Mesendoderm (in vitro differentiated cells): ENCODE results near the gene RERE.

Experiments used
- DNase-seq: peaks from one replicate; pipeline ENCODE4 v3.0.0; 2013
- H2AK5ac ChIP-seq: 2 replicates; pipeline ENCODE4 v1.6.1; 2013; ENCODE audit warnings: low read length, inconsistent platforms
- H2BK120ac ChIP-seq: 2 replicates; pipeline ENCODE4 v1.6.1; 2013; ENCODE audit warnings: low read depth, mild to moderate bottlenecking, low read length, moderate library complexity, mixed read lengths
- H2BK15ac ChIP-seq: replicated peaks from 2 replicates; pipeline ENCODE4 v1.6.1; 2013; ENCODE audit warnings: low read depth, mild to moderate bottlenecking, moderate library complexity
- H2BK5ac ChIP-seq: 2 replicates; pipeline ENCODE4 v1.6.1; 2013; ENCODE audit warnings: low read length, inconsistent platforms
- H3K18ac ChIP-seq: 2 replicates; pipeline ENCODE4 v1.6.1; 2013; ENCODE audit warnings: mild to moderate bottlenecking, low read length, mixed read lengths
- H3K23ac ChIP-seq: one replicate; pipeline ENCODE4 v1.6.1; 2013; ENCODE audit warnings: low read length
- H3K27ac ChIP-seq: 2 replicates; pipeline ENCODE4 v1.5.1; 2013; ENCODE audit warnings: low read depth, mild to moderate bottlenecking, inconsistent platforms, low read length, moderate library complexity
- H3K27me3 ChIP-seq: 2 replicates; pipeline ENCODE4 v1.6.1; 2013; ENCODE audit warnings: low read length, control low read depth, mild to moderate bottlenecking, inconsistent platforms; ENCODE audit not compliant: insufficient read depth, poor library complexity
- H3K36me3 ChIP-seq: 2 replicates; pipeline ENCODE4 v1.6.1; 2013; ENCODE audit warnings: low read length, inconsistent platforms; ENCODE audit not compliant: control insufficient read depth, insufficient read depth
- H3K4ac ChIP-seq: one replicate; pipeline ENCODE4 v1.6.1; 2013; ENCODE audit warnings: low read depth, mild to moderate bottlenecking, low read length, moderate library complexity
- H3K4me1 ChIP-seq: 2 replicates; pipeline ENCODE4 v1.6.1; 2013; ENCODE audit warnings: low read depth, low read length, inconsistent platforms; ENCODE audit not compliant: control insufficient read depth
- H3K4me2 ChIP-seq: 2 replicates; pipeline ENCODE4 v1.6.1; 2013; ENCODE audit warnings: low read length
- H3K4me3 ChIP-seq: 2 replicates; pipeline ENCODE4 v1.5.1; 2013; ENCODE audit warnings: mild to moderate bottlenecking, low read length
- H3K56ac ChIP-seq: one replicate; pipeline ENCODE4 v1.6.1; 2013; ENCODE audit warnings: low read length
- H3K79me1 ChIP-seq: 2 replicates; pipeline ENCODE4 v1.6.1; 2013; ENCODE audit warnings: low read length, inconsistent platforms
- H3K79me2 ChIP-seq: 2 replicates; pipeline ENCODE4 v1.6.1; 2013; ENCODE audit warnings: mild to moderate bottlenecking, low read length; ENCODE audit not compliant: control insufficient read depth, insufficient read depth
- H3K9ac ChIP-seq: 2 replicates; pipeline ENCODE4 v1.6.1; 2013; ENCODE audit warnings: low read length, inconsistent platforms
- H4K5ac ChIP-seq: one replicate; pipeline ENCODE4 v1.6.1; 2013; ENCODE audit warnings: low read length
- H4K8ac ChIP-seq: one replicate; pipeline ENCODE4 v1.6.1; 2013; ENCODE audit warnings: low read depth, mild to moderate bottlenecking, control low read depth, low read length, moderate library complexity
- WGBS: extraction: QIAGEN DNeasy Blood & Tissue Kit; methylation state at CpG from one replicate; pipeline ENCODE4 v1.1.7; 2013; ENCODE audit warnings: low lambda C conversion rate, missing lambda C conversion rate; ENCODE audit not compliant: insufficient coverage; ENCODE audit errors: extremely low coverage; 5-methylcytosine and 5-hydroxymethylcytosine counted together

RERE gene

GRCh38 chr1:8742022-8742924 is 75.2 kb downstream of the RERE start:
- Histone ChIP-seq H2AK5ac (no peak overlapping the region), H2BK120ac (no peak overlapping the region), H3K79me2 (peaks cover 2% of the 10 kb centered on the region), H2BK15ac (no peak overlapping the region), H3K79me1 (peaks cover 11% of the 10 kb centered on the region), H2BK5ac (no peak overlapping the region), H3K4ac (no peak overlapping the region), H3K27me3 (no peaks in the 10 kb centered on the region), H3K4me3 (no peak overlapping the region), H3K27ac (no peak overlapping the region), H3K56ac (no peak overlapping the region), H3K4me2 (no peak overlapping the region), H4K8ac (no peak overlapping the region), H3K18ac (peak overlapping the region; percentile 12), H3K23ac (no peak overlapping the region), H3K36me3 (no peaks in the 10 kb centered on the region), H4K5ac (no peak overlapping the region), H3K4me1 (no peaks in the 10 kb centered on the region), H3K9ac (no peak overlapping the region)
- DNase-seq: no peak
- WGBS: no CpG with 5 or more reads among the region's 6 CpGs

DNA sequence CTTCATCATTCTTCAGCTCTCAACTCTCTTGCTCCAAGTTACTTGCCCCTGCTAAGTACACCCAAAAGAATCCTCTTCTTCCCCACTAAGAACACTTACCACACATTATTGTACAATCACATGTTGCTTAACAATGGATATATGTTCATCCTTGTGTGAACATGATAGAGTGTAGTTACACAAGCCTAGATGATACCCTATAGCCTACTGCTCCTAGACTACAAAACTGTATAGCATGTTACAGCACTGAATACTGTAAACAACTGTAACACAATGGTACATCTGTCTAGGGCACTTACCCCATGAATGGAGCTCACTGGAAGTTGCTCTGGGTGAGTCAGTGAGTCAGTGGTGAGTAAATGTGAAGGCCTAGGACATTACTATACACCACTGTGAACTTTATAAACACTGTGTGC is 77.4 kb downstream of the RERE start:
- H3K27ac ChIP-seq: no peak overlapping the region
- H3K27me3 ChIP-seq: no peaks in the 10 kb centered on the region
- no peak overlapping the region for H3K4ac ChIP-seq
- no peak overlapping the region for H4K5ac ChIP-seq
- no peak overlapping the region for H2BK15ac ChIP-seq
- no peak overlapping the region for H3K9ac ChIP-seq
- H3K36me3 ChIP-seq: no peaks in the 10 kb centered on the region
- H2BK120ac ChIP-seq: no peak overlapping the region
- H3K4me2 ChIP-seq: no peak overlapping the region
- no peak overlapping the region for H3K4me3 ChIP-seq
- H3K4me1 ChIP-seq: no peaks in the 10 kb centered on the region
- H3K79me2 ChIP-seq: peaks cover 2% of the 10 kb centered on the region
- DNase-seq: no peak
- H3K56ac ChIP-seq: no peak overlapping the region
- H3K23ac ChIP-seq: no peak overlapping the region
- H2BK5ac ChIP-seq: no peak overlapping the region
- H3K18ac ChIP-seq: no peak overlapping the region
- no peak overlapping the region for H2AK5ac ChIP-seq
- no peak overlapping the region for H4K8ac ChIP-seq
- H3K79me1 ChIP-seq: peaks cover 11% of the 10 kb centered on the region

DNA sequence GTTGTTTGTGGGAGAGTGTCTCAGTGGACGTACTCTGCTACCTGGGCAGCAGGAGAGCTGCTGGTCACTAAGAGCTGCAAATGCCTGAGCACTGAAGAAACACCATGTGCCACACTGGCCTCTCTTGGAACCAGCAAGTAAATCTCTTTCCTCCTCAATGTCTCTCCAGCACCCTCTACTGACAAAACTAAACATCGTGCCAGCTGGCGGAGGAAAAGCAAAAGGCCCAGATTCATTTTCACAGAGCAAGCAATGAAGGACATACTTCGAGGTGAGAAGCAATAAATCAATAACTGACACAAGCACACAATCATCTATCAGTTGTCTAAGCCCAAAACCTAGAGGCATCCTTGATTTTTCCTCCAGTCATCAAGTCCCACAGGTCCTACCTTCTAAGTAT is 78.1 kb downstream of the RERE start:
- peak; percentile 65 for DNase-seq
- H3K79me1 ChIP-seq: peaks cover 13% of the 10 kb centered on the region
- no peak overlapping the region for H3K56ac ChIP-seq
- H3K4ac ChIP-seq: no peak overlapping the region
- H2AK5ac ChIP-seq: no peak overlapping the region
- H3K36me3 ChIP-seq: no peaks in the 10 kb centered on the region
- H2BK5ac ChIP-seq: no peak overlapping the region
- no peak overlapping the region for H3K23ac ChIP-seq
- H2BK120ac ChIP-seq: no peak overlapping the region
- H4K8ac ChIP-seq: no peak overlapping the region
- H4K5ac ChIP-seq: no peak overlapping the region
- no peak overlapping the region for H3K4me3 ChIP-seq
- H3K4me2 ChIP-seq: no peak overlapping the region
- WGBS: no CpG with 5 or more reads among the region's 4 CpGs
- no peaks in the 10 kb centered on the region for H3K4me1 ChIP-seq
- peaks cover 2% of the 10 kb centered on the region for H3K79me2 ChIP-seq
- H3K9ac ChIP-seq: no peak overlapping the region
- H2BK15ac ChIP-seq: no peak overlapping the region
- no peaks in the 10 kb centered on the region for H3K27me3 ChIP-seq
- H3K18ac ChIP-seq: no peak overlapping the region
- no peak overlapping the region for H3K27ac ChIP-seq

GRCh38 chr1:8736927-8737326 is 80.5 kb downstream of the RERE start:
- Histone ChIP-seq H3K79me1 (peaks cover 15% of the 10 kb centered on the region), H2BK15ac (no peak overlapping the region), H3K79me2 (peaks cover 2% of the 10 kb centered on the region), H2BK5ac (no peak overlapping the region), H3K4ac (no peak overlapping the region), H3K4me2 (no peak overlapping the region), H4K5ac (no peak overlapping the region), H3K23ac (no peak overlapping the region), H3K4me3 (no peak overlapping the region), H3K9ac (no peak overlapping the region), H3K27me3 (no peaks in the 10 kb centered on the region), H2AK5ac (no peak overlapping the region), H4K8ac (no peak overlapping the region), H3K18ac (no peak overlapping the region), H3K27ac (no peak overlapping the region), H2BK120ac (no peak overlapping the region), H3K56ac (no peak overlapping the region), H3K36me3 (no peaks in the 10 kb centered on the region), H3K4me1 (no peaks in the 10 kb centered on the region)
- no peak for DNase-seq

DNA sequence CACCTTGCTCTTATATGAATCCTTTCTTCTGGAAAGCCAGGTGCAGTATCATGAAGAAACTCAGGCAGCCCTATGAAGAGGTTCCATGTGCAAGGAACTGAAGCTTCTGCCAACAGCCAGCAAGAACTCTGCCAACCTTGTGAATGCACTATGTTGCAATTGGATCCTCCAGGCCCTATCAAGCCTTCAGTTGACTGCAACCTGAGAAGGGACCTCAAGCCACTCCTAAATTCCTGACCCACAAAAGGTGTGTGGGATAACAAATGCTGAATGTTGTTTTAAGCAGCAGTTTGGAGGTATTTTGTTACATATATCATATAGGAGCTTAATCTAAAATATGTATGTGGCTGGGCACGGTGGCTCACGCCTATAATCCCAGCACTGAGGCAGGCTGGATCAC is 84.0 kb downstream of the RERE start:
- Histone ChIP-seq H3K79me1 (peaks cover 10% of the 10 kb centered on the region), H3K4me3 (no peak overlapping the region), H3K27ac (no peak overlapping the region), H3K4ac (no peak overlapping the region), H3K27me3 (no peaks in the 10 kb centered on the region), H3K4me1 (no peaks in the 10 kb centered on the region), H2BK120ac (no peak overlapping the region), H3K4me2 (no peak overlapping the region), H3K36me3 (no peaks in the 10 kb centered on the region), H2AK5ac (no peak overlapping the region), H3K56ac (no peak overlapping the region), H2BK5ac (no peak overlapping the region), H3K18ac (no peak overlapping the region), H4K8ac (no peak overlapping the region), H3K79me2 (peaks cover 4% of the 10 kb centered on the region), H3K23ac (no peak overlapping the region), H4K5ac (no peak overlapping the region), H2BK15ac (no peak overlapping the region), H3K9ac (no peak overlapping the region)
- WGBS: no CpG with 5 or more reads among the region's 2 CpGs
- DNase-seq: no peak

- no peak overlapping the region for H4K8ac ChIP-seq
- H3K79me2 ChIP-seq: peaks cover 4% of the 10 kb centered on the region
- H3K27me3 ChIP-seq: no peaks in the 10 kb centered on the region
- no peak overlapping the region for H2BK5ac ChIP-seq
- no CpG with 5 or more reads among the region's 4 CpGs for WGBS
- no peak overlapping the region for H3K18ac ChIP-seq
- H3K4me1 ChIP-seq: no peaks in the 10 kb centered on the region
- H3K4me3 ChIP-seq: no peak overlapping the region
- no peak overlapping the region for H2BK120ac ChIP-seq
- no peak overlapping the region for H4K5ac ChIP-seq
- no peak overlapping the region for H3K27ac ChIP-seq
- H3K36me3 ChIP-seq: no peaks in the 10 kb centered on the region
- H3K4me2 ChIP-seq: no peak overlapping the region
- H3K9ac ChIP-seq: no peak overlapping the region
- no peak overlapping the region for H3K23ac ChIP-seq
- no peak overlapping the region for H3K4ac ChIP-seq
- DNase-seq: peak; percentile 42
- no peak overlapping the region for H3K56ac ChIP-seq
- H2AK5ac ChIP-seq: no peak overlapping the region
- H3K79me1 ChIP-seq: peaks cover 8% of the 10 kb centered on the region
- no peak overlapping the region for H2BK15ac ChIP-seq
These were observed 86.3 kb downstream of the RERE start for GRCh38 chr1:8731162-8731561.
